Activated T-helper 1 cell treated with anti-CD3 and anti-CD28 coated beads, Interleukin-2, amount 50 U/mL, for 16 hours (primary cell): ENCODE measurements around the gene MESD.

ENCODE experiments used
- DNase-seq, 2 donors: peaks; one replicate each; pipeline ENCODE4 v3.0.0-alpha.2; 2020; ENCODE audit warnings: low read depth in 1 of 2, low spot score in 1 of 2

MESD gene

DNA sequence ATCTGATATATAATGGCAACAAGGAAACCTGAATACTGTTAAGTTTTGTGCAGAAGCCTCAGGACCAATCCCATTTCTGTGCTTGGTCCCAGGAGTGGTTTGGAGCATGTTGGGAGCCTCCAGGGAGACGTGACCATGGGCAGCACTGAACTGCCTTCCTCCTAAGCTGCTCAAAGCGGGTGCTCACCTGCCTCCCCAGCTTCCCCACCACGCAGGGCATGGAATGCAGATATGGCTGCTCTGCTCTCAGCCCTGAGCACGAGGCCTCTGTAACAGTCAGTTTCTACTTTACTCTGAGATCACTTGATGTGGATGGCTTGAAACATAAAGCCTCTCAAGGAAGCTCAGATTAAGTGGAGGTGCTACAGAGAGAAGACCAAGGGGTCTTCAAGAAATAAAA lies 49.3 kb downstream of the MESD start:
- DNase-seq, result no peak

DNA sequence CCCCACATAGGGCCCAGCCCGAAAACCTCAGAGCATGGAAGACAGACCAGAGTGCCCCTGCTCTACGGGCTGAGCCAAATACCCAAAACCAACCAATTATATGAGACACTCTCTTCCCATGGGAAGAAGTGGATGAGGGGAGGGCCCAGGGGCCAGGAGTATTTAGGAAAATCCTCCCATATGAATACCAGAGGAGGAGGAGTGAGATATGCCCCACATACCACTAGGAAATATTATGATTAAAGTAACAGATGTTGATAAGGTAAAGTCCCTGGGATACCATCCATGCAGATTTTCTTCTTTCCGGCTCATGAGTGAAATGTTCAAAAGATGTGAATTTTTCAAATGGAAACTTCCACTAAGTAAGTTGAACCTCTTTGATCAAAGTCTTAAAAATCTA lies 50.4 kb downstream of the MESD start:
- DNase-seq, result no peak

DNA sequence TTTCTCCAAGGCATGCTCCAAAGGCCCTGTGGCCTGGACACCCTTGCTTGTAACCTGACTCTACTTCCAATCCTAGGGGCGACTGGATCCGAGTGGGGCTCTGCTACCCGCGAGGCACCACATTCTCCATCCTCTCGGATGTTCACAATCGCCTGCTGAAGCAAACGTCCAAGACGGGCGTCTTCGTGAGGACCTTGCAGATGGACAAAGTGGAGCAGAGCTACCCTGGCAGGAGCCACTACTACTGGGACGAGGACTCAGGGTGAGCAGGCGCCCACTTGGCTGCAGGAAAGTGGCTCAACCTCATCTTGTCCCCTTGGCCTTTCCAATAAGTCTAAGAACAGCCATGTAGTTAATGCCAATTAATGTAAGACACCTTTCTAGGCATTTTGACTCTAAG lies 51.9 kb downstream of the MESD start:
- no peak for DNase-seq

DNA sequence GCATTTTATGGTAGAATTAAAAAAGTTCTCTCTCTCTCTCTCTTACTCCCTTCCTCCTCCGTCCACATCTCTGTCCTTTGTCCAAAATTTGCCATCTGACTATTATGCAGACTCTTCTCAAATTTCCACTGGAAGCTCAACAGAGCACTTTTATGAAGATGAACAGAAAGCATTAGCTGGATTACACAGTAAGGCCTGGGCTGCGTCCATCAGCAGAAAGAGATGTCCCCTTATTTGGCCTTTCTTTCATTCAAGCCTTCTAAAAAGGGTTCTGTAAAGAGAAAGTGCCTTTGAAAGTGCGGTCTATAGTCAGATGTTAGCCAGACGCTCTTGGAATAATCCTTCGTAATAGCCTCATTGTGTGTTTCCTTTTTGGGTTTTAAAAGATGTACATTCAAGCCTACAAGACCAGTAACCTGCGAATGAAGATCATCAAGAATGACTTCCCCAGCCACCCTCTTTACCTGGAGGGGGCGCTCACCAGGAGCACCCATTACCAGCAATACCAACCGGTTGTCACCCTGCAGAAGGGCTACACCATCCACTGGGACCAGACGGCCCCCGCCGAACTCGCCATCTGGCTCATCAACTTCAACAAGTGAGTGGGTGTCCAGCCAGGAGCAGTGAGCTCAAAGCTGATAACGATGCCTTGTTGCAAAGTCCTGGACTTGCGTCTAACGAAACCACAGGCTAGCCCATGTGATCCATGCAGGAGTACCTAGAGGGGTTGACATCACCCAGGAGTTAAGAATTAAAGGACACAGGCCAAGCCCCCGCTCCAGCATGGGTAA lies 53.1 kb downstream of the MESD start:
- DNase-seq, result no peak

DNA sequence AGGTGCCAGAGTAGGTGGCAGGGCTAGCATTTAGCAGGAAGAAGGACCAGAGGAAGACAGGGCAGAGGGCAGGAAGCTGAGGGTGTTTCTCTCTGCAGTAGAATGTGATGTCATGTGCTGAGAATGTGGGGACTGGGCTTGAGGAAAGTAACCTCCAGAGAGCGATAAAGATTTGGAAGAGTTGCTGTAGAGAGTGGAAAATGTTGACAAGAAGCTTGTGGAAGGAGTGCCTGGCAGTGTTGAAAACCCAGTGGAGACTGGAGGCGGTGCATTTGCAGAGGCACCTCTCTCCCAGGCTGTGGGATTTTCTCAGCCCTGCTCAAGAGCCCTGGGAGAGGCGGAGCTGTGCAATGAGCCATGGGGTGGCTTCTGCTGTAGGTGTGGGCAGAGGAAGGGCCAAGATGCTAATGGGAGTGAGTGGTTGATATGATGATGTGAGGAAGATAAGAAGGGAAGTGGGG lies 54.8 kb downstream of the MESD start:
- DNase-seq, result no peak

DNA sequence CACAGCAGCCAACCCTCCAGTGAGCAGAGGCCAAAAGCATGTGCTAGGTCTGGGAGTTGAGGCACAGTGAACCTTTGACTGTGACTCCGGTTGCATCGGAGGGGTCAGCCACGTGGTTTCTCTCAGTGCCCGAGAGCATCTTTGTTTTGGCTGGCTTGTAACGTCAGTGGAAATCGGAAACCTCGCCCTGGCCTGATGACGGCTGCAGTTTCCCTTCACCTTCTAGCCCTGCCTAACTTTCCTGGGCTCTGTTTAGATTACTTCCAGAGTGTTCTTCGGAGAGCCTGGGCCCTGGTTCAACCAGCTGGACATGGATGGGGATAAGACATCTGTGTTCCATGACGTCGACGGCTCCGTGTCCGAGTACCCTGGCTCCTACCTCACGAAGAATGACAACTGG lies 56.6 kb downstream of the MESD start:
- DNase-seq, result no peak

DNA sequence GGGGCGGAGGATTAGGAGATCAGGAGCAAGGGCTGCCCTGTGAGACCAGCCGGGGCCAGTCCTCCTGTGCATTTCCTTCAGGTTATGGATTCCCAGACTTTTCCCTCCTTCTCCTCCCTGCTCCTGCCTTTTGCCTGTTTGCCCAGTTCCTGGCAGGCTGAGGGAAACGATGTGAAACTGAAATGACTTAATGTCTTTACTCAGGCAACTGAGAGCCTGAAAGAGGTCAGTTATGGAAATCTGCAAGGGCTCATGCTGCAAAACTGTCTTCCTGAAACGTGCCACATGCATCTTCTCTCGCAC lies 57.2 kb downstream of the MESD start:
- DNase-seq, result no peak

DNA sequence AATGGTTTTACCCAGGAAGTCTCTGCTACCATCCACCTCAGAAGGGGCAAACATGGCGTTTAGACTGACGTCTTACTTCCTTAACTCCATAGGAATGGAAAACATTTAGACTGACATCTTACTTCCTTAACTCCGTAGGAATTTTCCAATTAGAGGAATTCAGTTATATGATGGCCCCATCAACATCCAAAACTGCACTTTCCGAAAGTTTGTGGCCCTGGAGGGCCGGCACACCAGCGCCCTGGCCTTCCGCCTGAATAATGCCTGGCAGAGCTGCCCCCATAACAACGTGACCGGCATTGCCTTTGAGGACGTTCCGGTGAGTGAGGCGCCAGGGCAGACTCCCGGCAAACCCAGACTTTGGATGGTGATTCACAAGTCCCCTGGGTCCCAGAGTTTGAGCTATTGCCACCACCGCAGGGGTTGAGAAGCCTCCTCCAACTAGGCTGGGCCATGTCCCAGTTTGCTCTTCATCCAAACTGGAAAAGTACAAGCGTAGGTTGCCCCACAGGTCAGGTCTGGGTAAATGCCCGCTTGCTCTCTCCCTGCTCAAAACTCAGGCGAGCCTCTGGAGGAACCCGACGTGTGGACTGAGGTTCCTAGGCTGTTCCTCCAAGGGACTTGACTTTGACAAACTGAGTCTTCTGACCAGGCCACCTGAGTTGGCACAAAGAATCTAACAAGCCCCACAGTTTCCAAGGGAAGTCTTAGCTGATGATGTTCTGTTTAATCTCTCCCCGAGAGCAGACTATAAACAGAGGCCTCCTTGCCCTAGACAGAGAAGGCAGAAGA lies 57.7 kb downstream of the MESD start:
- no peak for DNase-seq

DNA sequence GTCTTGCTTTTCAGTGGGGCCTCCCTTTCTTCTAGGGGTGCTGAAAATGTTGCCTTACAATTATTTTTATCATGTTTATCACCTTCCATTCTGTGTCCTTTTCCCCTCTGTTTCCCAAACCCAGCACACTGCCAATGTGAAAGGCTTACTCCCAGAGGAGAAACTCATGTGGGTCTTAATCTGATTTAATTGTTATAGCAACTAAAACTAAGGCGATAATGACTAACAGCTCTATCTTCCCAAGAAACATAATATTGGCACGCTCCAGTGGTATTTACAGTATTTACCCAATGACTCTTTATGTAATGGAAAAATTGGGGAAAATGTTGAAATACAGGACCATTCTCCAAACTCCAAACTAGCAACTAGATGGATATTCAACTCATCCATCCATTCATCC lies 58.4 kb downstream of the MESD start:
- DNase-seq, result no peak

DNA sequence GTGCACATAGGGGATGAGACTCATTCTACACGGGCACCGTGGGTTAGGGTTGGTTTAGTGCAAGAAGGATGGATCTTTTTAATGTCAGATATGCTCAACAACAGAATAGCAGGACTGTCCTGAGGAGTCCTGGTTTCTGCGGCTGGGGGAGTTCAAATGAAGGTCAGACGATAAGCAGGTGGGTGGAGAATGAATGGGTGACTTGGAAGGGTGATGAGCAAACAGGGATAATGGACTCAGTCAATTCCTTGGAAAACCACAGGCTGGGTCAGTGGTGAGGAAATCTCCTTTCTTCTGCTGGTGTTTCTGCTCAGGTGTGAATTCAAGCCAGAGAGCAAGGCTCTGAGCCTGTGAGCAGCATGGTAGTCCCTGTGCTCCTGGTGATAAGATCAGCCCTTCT lies 59.9 kb downstream of the MESD start:
- DNase-seq, result no peak

DNA sequence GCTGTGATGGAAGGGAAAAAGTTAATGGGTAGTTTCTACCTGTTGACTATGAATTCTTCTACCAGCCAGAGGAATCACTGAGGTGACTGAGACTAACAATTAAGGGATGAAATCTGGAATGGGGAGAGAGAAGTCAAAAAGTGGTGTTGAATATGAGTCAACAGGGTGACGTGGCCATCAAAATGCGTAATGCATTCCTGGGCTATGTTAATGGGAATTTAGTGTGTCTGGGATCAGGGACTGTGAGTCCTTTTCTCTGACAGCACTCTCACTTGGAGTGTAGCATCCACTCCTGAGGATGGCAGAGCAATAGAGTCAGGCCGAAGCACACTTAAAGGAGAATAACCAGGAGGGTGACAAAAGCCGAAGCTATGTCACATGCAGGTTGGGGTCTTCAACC lies 60.4 kb downstream of the MESD start:
- no peak for DNase-seq

DNA sequence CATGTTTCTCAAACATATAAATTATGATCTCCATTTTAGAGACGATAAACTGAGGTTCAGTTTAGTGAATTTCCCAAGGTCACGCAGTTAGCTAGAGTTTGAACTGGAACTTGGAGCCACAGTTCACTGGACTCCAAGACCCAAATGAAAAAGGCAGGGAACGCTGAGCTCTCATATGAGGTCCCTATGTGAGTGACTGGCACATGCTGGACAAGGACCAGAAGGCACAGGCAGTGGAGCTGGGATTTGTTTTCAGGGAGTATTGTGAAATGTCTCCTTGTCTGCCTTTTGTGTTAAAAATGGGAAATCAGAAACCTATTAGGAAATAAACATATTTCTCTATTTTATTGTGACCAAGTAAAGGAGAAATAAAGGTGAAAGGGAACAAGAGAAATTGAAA lies 63.5 kb downstream of the MESD start:
- no peak for DNase-seq

DNA sequence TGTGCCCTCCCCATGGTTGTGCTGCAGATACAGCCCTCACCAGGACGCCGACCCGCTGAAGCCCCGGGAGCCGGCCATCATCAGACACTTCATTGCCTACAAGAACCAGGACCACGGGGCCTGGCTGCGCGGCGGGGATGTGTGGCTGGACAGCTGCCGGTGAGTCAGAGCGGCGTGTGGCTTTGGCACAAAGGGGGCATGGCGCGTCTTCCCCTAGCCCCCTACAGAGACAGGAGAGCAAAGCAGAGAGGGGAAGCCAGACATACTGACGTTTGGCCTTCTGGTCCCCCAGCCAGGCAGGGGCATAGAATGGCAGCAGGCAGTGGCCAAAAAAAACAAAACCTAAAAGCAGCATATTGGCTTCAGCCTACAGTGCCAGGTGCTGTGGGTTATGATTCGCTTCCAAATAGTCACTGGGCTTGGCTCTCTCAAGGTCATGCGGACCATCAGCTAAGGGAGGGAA lies 64.0 kb downstream of the MESD start:
- DNase-seq, result no peak

DNA sequence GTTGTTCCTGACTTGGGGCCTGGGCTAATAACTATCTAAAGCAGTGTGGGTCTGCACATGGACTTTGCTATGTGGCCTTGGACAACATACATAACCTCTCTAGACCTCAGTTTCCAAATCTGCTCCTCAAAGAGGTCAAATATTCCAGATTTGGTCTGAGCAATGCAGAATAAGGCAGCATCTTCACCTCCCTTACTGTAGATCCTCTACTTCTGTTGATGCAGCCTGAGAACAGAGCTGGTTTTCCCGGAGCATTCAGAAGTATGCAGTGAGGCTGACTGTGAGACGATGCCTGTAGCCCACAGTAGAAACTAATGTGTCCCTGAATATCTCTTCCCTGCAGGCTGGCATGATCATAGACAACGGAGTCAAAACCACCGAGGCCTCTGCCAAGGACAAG lies 65.3 kb downstream of the MESD start:
- DNase-seq, result no peak

DNA sequence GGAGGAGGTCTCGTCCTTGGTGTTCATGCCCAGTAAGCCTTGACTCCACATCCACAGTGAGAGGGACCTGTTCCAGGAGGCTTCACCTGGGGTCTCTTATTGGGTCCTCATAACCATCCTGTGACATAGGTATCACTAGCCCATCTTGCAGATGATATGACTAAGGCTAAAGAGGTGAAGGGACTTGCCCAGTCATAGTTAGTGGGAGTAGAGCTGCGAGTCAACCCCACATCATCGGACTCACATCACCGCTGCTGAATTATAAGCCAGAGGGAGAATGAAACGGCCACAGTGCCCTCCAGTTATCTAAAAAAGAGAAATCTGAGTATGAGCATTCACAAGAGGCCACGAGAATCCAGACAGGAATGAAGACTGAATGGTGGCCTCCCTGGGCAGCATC lies 66.0 kb downstream of the MESD start:
- DNase-seq, result no peak

DNA sequence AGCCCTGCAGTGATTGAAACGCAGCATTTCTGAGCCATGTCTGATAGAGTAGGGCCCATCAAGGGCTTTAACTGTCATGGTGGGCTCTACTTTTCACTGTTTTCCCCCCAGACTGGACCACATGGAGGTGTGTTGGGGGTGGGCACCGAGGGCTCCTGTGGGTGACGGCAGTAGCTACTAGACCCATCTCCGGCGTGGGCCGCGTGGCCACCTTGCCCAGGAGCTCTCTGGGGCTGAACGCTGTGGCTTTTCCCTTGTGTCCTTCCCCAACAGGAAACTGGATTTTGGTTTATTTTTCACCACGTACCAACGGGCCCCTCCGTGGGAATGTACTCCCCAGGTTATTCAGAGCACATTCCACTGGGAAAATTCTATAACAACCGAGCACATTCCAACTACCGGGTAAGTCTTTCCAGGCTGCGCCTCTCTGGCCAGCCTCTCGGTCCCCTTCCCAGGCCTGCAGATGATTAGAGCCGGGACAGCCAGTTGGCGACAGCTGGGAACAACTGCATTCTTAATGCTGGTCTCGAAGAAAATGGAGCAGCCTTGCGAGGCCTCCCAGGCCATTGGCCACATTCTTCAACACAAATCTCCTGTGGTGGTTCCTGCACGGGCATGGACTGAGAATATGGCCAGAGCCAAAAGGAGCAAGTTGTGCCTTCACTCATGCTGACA lies 67.7 kb downstream of the MESD start:
- DNase-seq, result no peak

DNA sequence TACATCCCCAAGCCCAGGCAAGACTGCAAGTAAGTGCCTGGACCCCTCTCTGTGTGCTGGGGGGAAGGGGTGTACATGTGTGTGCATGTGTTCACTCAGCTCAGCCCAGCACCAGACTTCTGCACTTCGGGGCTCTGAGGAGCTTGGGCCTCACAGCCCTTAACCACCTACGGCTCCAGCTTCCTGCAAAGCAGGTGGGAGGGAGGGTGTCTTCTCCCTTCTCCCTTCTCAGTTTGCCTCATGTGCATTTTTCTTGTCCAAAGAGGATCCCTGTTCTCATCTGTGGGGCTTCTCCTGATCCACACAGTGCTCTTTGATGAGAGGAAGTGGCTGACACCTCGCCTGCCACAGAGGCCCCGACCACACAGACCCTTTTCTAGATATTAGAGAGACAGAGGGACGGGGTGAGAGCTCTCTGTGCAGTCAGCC lies 69.3 kb downstream of the MESD start:
- DNase-seq, result no peak

DNA sequence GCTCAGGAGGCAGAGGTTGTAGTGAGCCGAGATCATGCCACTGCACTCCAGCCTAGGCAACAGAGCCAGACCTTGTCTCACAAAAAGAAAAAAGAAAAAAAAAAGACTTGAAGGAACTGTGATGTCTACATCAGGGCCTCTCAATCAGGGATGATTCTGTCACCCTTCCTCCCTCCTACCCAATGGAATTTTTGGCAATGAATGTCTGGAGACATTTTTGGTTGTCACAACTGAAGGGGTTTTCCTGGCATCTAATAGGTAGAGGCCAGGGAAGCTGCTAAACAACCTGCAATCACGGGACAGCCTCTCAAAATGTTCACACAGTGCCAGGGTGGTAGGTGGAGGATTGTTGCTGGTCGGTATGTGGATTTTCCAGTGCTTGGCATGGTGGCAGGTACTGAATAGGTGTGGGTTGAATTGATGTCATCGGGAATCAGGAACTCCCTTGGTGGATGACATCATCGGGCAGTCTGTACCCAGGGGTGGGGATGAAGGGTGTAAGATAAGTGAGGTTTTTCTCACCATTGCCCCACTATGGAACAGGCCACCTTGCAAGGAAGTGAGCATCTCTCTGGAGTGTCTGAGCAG lies 71.3 kb downstream of the MESD start:
- no peak for DNase-seq

DNA sequence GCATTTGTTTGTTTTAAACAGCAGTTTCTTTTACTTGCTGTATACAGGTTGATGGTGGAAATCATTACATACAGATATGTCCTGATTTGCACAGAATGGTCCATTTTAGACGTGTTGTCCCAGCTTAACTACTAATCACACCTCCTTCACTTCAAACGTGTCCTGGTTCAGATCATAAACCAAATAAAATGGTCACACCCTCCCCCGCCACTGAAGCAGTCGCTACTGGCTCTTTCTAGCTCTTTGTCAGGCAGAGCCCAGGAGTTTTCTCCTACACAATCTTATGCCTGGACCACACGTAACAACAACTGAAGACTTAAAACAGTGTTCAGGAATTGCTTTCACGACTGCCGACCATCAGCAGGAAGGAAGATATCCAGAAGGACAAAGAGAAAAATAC lies 73.6 kb downstream of the MESD start:
- DNase-seq, result no peak

DNA sequence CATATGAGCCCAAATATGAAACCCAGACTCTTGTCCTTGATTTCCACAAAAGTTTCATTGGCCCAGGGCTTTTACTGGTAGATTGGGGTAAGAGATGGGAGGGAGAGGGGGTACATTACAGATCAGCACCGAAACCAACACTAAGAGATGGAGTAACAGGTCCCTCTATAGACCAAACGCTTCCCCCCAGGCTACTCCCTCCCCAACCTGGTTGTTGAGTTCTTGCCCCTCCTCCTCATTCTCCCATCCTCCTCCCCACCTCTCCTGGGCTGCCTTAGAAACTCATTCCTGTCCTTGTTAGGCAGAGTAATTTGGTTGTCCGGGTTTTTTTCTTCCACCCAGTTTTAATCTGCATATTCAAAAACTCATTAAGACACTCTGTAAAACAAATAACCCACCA lies 74.1 kb downstream of the MESD start:
- no peak for DNase-seq

DNA sequence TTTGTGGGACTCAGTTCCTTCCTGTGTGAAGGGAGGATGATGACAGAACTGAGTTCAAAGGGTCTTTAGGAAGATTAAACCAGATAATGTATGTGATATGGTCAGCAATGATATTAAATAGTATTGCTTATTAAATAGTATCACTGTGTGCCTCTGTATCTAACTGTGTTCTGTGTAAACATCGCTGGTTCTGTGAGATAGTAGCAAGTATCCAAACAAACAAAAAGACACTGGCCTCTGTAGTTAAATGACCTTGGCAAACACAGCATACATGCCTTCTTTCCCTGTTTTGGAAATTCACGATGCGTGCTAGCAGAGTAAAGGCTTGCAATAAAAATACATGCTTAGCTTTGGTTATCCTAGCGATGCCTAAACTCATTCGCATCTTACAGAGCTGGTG lies 76.1 kb downstream of the MESD start:
- DNase-seq, result no peak

DNA sequence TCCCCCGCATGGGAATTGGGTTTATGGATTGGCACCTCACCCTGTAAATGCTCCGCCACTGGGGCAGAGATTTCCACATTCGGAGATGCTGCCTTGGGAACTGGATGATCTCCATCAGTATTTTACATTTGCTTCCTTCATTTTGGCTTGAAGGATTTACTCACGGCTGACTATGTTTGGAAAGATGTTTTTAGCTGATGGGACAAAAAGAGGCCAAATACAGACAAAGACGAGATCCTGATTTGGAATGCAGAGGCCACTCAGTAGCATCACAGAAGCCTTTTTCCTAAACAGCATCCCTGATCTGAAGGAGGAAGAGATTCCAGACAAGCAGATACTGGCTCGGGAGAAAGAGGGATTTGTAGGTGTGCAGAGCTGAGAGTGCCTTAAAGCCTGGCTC lies 76.9 kb downstream of the MESD start:
- no peak for DNase-seq
